Activated CD4-positive, alpha-beta T cell treated with anti-CD3 and anti-CD28 coated beads, Interleukin-2, amount 50 U/mL, for 1 hour (primary cell): Measurements from ENCODE around the gene SLC25A14.

Experiments
- DNase-seq: peaks from one replicate; pipeline ENCODE4 v3.0.0-alpha.2; 2020

Gene SLC25A14

DNA sequence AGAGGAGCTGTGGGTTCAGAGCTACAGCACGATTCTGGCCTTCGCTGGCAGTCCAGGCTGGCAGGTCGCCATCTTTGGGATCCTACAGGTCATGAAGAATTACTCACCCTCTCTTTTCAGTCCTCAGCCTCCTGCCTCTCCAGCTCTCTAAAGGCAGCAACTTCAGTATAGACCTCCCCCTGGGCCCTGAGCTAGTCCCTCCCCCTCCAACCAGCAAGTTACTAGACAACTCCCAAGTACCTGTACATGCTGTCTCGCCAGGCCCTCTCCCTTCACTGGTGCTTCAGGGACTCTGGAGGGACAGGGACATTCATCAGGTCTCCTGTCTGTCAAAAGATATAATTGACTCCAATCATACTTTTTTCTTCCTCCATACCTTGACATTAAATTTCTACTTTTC lies 45.8 kb downstream of the SLC25A14 start, which contains the start of gene GPR119:
Gene GPR119, minus strand, starts transcription at position 155 of the 400 bp plus-strand sequence. CDS start 227 bp downstream, outside the sequence.
- DNase-seq, result no peak

- no peak for DNase-seq
These were observed 46.7 kb downstream of the SLC25A14 start for GRCh38 chrX:130386408-130386808.

DNA sequence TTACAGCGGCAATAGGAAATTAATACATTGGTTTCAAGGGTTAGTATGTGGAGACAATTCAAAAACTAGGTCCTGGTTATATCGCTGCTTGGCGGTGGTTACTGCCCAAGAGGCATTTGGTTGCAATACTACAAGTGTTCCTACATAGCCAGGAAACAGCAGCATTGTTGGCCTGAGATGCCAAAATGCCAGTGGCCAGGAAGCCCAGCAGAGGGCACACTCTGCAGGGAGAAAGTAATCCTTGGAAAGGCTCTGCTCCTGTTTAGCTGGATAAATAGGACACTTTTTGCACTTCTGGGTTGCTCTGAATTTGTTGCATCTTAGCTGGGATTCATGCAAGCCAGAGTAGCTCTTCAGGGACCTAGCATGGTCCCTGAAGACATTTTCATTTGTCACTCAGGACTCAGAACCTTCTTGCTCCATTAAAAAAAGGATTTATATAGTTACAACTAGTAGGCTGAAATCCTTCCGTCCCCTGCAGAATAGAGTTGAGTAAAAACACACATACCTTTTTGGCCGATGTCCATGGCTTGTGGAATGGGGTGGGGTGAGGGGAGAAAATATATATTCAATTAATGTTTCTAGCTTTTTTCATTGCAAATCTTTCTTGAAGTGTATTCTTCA lies 53.8 kb downstream of the SLC25A14 start:
- DNase-seq, result no peak

DNA sequence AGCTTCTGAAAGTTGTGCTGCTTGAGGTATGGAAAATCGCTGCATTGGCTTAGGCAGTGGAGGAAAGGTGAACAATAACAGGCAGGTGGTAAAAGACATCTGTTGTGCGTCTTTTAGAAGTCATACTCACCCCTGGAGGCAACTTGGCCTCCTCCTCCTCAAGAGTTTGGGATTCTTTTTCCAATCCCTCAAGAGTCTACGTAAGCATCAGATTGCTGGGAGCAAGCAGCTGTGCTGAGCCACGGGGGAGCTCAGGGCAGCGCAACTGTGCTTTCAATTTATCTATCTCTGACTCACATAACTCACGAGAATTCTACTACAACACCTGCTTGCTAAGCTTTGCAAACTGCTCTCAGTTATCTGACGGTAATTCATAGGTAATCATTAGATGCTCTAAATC lies 55.6 kb downstream of the SLC25A14 start:
- no peak for DNase-seq

DNA sequence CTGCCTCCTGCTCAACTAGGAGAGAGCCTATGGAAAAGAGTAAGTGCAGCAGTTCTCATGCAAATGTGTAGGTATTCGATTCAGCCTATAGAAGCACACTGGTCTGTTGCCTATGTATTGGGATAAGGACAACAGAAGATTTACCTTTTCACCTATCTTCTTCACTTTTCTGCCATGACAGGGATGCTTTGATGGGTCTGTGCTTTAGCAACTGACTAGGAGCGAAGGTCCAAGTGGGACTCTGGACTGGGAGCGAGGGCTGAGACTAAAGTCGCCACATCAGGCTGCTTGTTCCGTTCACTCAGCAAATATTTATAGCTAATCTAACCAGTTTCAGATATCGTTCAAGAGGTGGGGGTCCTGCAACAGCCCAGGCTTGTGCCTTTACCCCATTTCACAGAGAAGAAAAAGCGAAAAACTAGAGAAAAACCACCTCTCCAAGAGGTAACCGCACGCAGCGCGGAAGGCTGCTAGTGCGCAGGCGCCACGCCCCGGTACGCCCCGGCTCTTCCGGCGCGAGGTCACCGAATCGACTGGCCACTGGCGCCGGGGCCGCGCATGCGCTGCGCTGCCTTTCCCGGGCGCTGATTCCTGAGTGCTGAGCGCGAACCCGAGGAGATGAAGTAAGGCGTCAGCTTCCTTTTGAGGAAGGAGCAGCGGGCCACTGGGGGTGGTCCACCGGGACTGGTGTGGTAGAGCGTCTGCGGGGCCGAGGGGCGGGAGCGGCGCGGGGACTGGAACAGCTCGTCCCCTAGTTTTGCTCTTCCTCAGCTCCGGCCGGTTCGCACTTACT lies 61.9 kb downstream of the SLC25A14 start, which contains the start of gene RBMX2:
Gene RBMX2, plus strand, starts transcription at position 573 of the 793 bp plus-strand sequence. Its CDS starts 46 bp downstream, at position 619.
- peak; percentile 56 for DNase-seq

DNA sequence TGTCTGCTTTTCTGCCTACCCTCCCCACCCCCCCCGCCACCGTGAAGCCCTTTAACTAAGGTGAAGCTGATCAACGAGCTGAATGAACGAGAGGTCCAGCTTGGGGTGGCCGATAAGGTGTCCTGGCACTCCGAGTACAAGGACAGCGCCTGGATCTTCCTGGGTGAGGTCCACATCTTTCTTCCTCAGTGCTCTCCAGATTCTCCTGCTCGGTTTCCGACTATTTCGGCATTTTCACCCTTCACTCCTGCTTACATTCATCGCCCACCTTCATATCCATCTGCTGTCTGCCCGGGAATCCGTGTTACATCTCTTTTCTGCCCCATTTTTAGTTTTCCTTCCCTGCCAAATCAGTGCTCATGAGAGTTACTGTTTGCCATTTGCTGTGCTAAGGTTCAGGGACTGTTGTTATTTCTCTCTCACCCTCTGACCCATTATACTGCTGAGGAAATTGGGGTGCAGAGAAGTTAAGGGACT lies 62.5 kb downstream of the SLC25A14 start:
- DNase-seq, result no peak

DNA sequence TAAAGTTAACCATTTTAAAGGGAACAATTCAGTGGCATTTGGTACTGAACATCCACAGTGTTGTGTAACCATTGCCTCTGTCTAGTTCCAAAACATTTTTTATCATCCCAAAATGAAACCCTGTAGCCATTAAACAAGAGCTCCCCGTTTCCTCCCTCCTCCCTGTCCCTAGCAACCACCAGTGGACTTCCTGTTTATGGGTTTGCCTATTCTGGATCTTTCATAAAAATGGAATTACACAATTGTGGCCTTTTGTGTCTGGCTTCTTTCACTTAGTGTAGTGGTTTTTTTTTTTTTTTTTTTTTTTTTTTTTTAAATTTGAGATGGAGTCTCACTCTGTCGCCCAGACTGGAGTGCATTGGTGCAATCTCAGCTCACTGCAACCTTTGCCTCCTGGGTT lies 73.7 kb downstream of the SLC25A14 start:
- DNase-seq, result no peak

DNA sequence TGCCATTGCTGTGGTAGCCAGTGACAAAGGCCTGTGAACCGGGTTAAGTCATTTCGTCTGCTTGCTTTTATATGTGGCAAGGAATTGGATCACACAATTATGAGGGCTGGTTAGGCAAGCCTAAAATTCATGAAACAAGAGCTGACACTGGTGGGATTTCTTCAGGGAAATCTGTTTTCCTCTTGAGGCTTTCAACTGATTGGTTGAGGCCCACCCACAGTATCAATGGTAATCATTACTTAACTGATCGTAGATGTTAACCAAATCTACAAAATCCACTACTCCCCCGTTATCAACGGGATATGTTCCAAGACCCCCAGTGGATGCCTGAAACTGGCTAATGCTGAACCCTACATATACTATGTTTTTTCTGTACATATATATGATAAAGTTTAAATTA lies 75.1 kb downstream of the SLC25A14 start:
- DNase-seq, result no peak

DNA sequence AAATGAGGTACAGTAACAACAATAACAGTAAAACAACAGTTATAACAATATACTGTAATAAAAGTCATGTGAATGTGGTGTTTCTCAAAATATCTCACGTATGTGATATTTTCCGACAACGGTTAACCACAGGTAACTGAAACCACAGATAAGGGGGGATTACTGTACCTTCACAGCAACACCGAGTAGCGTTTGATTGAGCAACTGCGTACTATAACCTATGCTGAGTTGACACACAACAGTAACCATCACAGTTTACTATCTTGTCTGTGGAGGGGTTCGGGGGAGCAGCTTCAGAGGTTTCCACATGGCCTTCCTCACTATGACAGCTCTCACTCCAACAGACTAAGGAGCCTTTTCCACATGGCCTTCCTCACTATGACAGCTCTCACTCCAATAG lies 75.5 kb downstream of the SLC25A14 start:
- no peak for DNase-seq

- no peak for DNase-seq
These were observed 77.1 kb downstream of the SLC25A14 start for GRCh38 chrX:130416785-130417184.

DNA sequence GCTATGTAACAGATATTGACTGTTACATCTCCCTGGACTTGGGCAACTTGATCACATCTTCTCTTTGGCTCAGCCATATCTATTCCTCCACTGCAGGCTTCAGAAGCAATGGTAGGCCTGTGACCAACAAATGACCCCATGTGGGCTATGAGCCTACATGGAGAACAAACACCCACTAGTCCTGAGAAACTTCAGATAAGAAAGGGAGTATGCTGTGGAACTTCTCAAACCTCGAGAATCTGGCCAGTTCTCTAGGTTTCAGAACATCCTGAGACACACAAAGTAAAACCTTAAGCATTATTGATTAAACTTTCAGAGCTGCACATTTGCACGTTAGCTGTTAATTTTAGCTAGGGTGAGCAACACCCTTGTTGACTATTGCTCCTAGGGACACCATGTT lies 78.3 kb downstream of the SLC25A14 start:
- DNase-seq, result no peak

GRCh38 chrX:130418740-130419139 lies 79.0 kb downstream of the SLC25A14 start:
- no peak for DNase-seq

DNA sequence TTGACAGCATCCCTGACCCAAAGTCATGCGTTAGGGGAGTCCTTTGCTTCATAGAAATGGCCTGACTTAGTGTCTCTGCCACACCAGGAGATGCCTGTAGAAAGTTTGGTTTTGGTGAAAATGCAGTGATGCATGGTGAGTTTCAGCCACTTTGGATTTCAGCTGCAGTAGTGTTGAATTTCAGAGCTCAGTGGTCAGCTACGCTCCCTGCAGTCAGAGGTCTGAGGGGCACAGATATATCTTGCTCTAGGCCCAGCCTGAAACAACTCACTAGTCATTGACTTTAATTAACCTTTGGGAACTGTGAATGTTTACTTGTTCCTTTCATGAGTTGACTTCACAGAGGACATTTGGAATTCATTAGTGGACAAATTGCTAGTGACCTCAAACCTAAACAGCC lies 79.5 kb downstream of the SLC25A14 start:
- DNase-seq, result no peak
